Midbrain (tissue), 1 donor: ENCODE data around the gene SNX10.

Experiments used
- DNase-seq: peaks from one replicate; lab custom pipeline; 2025; lab: John Stamatoyannopoulos, UW

Gene SNX10

DNA sequence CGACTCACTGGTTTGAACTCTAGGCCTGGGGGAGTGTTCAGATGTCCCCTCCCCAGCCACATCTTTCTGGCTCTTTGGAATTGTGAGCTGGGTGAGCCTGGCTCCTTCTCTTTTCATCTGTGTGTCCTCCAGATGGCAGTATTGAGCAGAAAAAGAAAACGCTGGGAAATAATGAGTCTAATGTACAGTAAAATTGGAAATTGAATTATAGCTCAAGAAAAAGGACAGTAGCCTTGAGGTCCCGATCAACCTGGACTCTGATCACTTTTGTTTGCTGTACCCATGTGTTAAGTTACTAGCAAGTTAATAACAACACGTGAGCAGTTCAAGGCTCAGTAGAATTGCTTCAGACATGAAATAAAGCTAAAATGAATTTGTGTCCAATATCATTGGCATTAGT lies 77.9 kb downstream of the SNX10 start:
- peak; percentile 82 for DNase-seq

DNA sequence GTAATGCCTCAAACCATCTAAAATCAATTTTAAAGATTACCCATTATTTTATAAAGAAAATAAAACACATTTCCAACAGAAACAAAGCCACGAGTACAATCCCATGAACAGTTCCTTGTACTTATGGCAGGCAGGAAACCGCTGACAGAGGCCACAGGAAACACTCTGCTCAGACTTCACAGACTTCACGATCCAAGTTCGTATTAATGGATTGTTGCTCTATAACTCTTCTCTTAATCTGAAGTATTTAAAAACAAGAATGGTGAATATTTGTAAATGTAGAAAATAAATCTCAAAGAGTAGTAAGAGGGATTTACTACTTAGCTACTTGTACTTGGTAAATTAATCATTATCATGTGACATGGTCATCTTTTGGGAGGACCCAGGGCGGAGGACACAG lies 78.3 kb downstream of the SNX10 start:
- no peak for DNase-seq

DNA sequence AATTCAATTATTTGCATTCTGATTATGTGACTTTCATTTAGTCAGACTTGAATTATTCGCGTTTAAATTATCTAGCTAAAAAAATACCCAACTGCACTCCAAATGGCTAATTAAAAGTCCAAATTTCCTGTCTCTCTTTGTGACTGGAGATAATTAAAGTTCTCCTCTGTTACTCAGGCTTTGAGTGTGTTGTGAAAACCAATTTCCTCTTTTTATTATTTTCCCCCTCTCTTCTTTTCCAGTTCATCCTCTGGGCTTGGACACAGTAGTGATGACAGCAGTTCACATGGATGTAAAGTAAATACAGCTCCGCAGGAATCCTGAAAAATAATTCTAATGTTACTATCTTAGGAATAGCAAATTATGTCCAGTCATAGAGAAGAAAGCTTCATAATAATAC lies 80.6 kb downstream of the SNX10 start:
- no peak for DNase-seq

DNA sequence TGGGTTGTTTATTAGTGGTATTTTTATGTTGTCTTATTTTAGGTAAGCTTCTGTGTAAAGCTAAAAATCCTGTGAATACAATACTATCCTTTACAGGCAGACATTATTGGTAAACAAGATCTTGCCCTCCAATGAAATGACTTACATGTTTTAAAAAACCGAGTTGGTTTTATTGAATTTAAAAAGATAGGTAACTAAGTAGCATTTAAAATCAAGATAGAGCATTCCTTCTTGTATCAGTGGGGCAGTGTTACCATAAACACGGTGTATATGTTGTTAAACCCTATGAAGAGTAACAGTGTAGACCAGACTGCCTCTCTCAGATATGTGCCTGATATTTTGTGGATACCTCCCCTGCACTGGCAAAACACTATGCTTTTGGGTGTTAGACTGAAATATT lies 81.0 kb downstream of the SNX10 start:
- DNase-seq = no peak

DNA sequence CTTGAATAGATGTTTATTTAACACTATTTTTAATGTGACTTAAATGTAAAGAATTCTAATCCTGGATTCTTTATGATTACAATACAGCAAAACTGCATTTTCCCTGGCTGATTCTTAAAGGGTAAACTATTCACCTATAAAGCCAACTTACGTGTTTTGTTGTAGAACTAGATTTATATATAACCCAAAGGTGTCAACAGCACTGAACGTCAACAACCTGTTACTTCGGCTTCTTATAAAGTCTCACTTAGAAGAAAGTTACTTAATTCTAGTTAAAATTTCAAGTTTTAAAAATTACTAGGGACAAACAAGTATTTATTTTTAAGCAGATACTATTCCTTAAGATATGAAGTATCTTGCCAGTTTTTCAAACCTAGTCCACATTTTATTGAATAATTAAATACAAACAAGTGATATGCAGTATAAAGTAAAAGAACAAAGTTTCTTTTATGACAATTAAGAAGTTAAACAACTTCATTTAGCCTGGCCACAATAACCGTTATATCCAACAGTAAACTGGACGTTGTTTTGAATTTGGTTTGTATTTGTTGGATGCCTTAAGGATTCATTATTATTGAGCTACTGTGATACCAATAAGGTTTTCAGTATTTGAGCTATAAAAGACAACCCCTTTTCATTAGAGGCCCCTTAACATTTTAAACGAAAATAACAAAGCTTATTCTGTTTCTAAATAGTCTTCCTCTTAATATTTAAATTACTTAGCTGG lies 83.1 kb downstream of the SNX10 start:
- DNase-seq = no peak

DNA sequence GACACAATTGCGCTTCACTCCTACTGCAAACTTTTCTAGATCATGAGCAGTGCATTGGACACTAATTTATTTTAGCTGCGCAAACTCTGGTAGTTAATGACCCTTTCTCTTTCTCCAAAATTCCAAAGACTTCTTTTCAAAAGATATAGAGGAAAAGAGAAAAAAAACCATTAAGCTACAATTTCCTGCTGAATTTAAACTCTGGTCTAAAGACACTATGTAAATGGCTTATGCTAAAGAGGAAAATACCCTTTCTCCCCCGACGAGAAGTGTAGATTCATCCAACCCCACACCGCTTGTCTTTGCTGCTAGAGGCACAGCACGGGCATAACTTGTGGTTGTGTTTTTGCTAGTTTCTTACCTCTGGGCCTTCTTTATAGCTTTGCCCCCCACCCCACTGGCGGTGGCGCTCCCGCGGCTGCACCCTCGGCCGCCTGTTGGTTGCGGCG lies 84.1 kb downstream of the SNX10 start:
- DNase-seq = no peak

DNA sequence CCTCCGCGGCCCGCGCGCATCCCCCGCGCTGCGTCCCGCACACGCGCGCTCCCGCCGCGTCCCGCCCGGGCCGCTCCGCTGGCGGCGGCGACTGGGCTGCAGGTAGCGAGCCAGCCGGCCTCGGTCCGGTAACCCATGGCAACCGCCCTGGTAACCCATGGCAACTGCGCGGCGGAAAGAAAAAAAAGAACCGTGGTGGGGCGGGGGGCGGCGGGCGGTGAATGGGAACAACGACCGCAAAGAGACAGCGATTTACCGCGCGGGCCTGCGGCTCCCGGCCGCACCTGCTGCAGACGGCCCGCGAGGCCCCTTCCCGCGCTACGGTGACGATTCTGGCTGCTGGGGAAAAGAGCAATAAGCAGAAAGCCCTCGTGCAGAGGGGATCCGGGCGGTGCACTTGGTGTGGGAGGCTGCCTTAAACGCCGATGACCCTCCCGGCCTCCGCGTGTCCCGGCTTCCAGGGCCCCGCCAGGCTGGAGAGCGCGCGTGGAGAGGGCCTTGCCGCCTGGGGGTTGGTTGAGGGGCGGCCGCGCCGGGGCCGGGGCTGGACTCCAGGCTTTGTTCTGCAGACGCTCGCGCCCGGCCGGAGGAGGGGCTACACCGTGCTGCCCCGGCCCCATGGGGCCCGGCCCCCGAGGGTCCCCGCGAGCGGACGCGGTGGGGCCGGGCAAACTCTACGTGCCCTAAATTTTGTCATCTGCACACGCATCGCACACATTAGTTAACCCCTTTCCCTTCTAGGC lies 84.7 kb downstream of the SNX10 start:
- DNase-seq = peak; percentile 53

DNA sequence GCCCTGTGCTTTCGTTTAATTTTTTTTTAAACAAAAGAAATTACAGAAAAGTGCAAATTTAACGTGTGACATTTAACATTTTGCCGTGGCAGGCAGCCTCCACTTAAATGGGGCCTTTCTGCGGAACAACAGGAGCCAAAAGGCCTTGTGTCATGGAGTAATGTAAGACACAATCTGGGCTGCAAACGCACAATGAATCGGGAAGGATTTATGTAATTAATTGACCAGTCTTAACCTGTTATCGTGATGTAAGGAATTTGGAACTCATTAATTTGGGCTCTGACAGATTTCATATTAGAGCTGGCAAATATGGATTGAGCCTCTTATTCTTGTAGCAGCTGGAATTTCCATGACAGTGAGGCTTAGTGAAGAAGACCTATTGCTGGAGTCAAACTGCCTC lies 86.4 kb downstream of the SNX10 start:
- DNase-seq = no peak

DNA sequence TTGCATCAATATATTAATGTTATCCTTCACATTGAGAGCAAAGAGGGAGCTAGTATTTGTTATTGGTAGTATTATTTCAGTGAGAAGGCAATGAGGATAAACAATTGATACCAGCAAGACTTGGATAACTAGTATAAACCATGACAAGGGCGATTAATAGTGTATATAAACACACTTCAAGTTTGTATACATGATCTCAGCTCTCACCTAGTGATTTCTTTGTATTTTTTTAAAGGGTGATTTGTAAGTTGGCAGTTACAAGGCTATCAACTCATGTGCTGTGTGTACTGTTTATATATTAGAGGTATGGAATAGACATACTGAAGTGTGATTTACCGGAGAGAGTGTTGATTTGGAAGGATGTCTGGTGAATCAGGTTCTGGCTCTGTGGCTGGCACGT lies 88.0 kb downstream of the SNX10 start:
- DNase-seq = no peak

DNA sequence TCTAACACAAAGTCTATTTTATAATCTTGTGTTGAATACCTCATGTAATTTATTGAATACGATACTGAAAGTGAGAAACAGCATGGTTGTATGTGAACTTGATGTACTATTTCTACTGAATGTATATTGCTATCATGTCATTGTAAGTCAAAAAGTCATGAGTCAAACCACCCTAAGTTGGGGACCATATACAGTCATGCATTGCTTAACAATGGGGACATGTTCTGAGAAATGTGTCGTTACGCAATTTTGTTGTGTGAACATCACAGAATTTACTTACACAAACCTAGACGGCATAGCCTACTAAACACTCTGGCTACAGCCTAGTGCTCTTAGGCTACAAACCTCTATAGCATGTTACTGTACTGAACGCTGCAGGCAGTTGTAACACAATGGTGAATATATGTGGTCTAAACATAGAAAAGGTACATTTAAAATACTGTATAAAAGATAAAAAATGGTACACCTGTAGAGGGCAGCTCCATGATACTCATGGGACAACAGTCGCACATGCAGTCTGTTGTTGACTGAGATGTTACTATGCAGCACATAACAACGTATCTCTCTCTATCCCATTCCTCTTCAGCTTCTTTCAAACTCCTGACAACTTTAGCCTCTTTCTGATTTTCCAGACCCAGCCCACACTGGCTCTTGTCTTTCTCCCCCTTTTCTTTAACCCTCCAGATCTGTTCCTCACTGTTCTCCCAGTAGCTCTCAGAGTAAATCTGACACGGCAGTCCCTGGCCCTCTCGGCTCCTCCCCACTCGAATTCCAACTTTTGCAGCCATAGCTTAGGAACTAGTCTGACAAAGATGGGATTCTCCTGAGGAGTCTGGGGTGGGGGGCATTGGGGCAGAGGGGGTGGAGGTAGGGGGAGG lies 90.1 kb downstream of the SNX10 start:
- no peak for DNase-seq

DNA sequence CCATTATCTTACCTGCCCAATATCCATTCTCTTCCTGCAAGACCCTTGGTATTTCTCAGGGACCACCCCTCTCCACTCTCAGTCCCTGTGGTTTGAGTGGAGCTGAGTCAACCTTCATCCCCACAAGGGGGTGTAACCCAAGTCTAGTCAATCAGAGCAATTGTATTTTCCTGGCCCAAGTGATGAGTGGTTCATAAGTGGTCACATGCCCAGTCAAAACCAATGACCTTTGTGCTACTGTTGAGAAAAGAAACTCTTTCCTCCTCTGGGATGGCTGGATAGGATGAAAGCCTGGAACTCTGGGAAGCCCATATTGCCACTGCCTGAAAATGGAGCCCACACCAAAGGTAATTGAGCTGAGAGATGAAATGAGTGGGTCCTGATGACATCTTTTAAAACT lies 93.6 kb downstream of the SNX10 start:
- DNase-seq = no peak

DNA sequence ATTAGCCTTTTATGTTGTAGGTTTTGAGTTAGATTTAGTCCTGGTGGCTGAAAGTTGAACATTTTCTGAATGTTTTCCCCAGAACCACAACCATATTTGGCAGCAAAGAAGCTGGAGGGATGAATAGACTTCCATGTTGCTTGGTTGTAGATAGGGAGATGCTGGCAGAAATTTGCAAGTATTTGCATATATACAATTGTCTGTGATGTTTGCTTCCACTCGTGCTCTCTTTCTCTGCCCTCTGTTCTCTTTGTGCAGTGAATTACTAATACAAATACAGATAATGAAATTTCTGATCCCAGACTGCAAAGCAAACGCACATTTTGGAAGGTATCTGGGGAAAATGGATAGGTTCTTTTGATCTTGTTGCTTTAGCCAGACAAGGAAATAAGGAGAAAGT lies 96.1 kb downstream of the SNX10 start:
- DNase-seq = no peak

DNA sequence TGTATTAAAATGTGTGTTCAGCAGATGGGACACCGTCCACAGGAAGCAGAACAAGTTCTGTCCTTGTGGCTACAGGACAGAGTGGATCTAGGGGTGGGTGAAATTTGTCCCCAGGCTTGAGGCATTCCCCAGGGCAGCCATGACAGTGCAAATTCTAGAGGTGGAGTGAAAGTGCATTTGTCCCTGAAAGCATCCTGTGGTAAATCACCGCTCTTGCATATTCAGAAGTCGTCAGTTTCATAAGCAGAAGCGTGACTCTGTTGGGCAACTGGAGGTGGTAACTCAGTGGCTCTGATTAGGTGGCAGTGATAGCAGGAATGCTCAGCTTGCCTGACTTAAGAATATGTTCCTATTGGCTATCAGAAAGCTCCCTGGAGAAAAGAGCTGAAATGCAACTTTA lies 96.6 kb downstream of the SNX10 start:
- no peak for DNase-seq

DNA sequence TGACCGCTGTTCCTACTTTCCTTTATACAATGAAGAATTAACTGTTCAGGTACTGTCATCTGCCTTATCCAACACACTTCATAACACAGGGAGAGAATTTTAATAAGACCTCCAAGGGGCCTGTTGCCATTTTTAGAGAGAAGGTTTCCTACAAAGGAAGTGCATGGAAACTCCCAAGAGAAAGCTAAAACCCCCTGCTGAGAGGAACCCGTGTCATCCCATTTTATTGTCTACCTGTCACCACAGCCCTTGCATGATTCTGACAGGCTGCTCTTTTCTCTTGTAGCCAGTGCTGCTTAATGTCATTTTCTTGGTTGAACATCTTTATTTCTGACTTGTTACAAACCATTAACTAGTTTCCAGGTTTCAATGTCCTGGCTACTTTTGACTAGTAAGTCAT lies 98.4 kb downstream of the SNX10 start:
- DNase-seq = no peak

DNA sequence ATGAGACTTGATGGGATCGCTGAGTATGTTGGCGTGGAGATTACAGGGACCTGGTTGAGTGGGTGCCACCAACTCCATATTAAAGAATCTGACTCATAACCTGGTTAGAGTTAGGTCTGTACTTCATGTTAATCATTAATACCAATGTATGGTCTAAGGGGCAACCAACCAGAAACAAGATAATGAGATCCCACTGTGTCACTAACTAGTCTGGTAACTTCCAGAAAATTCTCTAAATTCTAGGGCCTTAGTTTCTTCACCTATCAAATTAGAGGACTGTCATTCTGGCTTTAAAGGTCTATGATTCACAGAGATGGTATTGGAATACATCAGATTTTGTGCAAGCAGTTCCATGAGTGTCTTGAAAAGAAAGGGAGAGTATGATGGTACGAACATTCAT lies 102.2 kb downstream of the SNX10 start:
- no peak for DNase-seq

DNA sequence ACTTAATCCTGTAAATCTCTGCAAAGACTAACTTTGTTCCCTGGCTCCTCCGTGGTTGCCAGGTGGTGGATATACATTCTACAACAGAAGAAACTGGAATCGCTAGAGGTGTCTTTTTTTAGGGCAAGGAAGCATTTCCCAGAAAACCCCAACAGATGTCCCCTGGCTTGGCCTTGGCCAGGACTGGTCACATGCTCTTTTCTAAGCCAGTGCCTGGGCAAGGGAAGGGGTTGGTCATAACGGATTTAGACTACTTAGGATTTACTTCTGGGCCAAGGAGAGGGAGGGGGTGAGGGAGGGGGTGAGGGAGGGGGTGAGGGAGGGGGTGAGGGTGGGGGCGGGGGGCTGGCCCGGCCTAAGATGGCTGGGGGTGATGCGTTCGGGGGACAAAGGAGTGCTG lies 105.7 kb downstream of the SNX10 start:
- DNase-seq = peak; percentile 7

DNA sequence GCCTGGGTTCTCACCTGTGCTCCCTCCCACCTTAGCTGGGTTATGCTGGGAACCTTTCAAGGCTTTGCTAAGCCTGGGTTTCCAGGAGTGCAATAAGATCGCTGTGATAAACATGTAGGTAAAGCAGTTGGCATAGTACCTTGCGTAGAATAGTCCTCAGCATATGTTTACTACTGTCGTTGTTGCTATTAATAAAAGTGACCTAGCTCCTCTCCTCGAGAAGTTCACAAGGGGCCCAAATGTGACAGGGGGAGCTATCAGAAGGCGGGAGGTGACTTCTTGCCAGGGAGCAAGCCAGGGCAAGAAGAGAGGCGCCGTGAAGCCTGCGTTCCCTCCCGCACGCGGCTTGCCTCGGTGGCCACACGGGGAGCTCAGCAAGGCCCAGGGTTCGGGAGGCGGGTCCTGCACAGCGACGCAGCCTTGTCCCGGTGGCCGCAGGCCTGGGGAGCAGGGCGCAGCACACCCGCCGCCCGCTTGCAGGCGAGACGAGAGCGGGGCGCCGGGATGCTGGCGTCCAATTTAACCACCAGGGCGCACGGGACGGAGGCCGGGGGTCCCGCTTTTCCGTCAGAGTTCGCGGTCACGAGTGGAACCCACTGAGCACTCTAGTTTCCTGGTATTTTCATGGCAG lies 106.2 kb downstream of the SNX10 start:
- peak; percentile 66 for DNase-seq

DNA sequence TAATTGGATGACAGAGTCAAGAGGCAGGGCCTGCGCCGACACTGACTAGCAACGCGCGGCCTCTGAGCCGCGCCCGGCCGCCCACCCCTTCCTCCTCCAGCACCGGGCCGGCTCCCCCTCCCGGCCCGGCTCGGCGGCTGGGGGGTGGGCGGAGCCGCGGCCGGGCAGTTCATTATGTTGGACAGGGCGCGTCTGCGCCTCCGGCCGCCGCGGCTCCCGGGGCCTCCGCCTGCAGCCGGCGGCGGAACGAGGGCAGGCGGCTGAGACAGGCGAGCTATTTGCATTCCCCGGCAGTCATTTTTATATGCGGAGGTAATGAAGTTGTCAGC lies 106.7 kb downstream of the SNX10 start:
- DNase-seq = peak; percentile 66

DNA sequence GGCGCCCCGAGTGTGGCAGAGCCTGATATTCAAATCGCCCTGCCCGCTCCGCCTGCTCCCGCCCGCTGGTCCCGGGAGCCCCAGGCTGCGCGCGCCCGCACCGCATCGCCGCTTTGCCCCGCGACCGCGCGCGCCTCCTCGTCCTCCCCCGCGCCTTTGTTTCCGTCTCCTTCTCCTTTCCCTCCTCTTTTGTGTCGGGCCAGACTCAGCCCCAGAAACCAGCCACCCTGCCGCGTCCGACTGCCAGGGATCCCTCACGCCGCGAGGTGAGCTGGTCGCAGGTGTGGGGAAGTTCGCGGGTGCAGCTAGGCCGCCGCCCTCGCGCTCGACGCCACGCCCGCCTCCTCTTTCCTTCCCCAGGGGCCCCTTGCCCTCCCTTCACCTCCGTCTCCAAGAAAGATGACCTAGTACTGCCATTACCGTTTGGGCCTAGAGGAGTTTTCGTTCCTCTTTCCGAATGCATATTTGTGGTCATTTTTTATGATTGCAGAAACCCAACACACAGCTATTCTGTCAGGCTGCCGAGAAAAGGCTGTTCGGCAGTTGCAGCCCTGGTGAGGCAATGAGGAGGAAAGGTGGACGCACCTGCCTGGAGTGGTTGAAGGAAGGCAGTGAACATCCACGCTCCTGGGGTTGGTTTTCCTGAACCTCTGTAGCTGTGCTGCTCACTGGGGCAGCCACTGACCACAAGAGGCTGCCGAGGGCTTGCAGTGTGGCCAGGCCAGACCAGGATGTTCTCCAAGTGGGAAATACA lies 107.3 kb downstream of the SNX10 start:
- DNase-seq = peak; percentile 60

DNA sequence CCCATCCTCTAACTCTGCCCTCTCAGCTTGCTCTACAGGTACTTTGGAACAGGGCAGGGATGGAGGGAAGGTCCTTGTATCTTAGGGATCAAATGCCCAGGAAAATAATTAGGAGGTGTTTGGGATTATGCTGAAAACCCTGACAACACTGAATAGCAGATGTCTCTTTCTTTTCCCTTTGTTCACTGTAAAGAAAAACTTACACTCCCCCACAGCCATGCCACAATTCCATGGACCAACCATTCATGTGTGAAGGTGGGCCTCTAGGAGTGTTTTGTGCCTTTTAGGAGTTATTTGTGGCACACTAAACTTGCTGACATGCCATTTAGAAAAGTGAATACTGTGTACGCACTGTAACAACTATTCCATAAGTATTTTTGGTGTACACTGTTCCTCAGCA lies 108.1 kb downstream of the SNX10 start:
- no peak for DNase-seq

DNA sequence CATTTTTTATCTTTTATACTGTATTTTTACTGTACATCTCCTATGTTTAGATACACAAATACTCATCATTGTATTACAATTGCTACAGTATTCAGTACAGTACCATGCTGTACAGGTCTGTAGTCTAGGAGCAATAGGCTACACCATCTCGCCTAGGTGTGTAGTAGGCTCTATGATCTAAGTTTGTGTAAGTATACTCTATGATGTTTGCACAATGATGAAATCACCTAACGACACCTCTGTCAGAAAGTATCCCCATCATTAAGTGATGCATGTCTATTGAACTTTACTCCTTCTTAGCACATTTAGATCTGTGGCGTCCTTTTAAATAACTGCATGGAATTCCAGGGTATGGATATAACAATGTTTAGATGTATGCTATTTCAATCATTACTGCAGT lies 112.0 kb downstream of the SNX10 start:
- DNase-seq = no peak
